Panc1 (cell line): ENCODE measurements around the gene PTGS2.

Experiments used
- POLR2AphosphoS5 ChIP-seq: IDR thresholded peaks from 2 replicates; pipeline ENCODE4 v1.6.1; 2012; ENCODE audit warnings: mild to moderate bottlenecking, low read depth, low read length, moderate library complexity
- SIN3A ChIP-seq: IDR thresholded peaks from 2 replicates; pipeline ENCODE4 v1.6.1; 2012; ENCODE audit warnings: low read depth, mild to moderate bottlenecking, low read length, moderate library complexity, borderline replicate concordance; ENCODE audit not compliant: insufficient read depth
- TF ChIP-seq, protein P1 (sequence below): fragments of 450-650 bp; IDR thresholded peaks from 2 replicates; pipeline ENCODE4 v1.5.1; 2017; ENCODE audit warnings: mild to moderate bottlenecking
- TF ChIP-seq, protein P2 (sequence below), 2 experiments: IDR thresholded peaks; 2 replicates each; pipeline ENCODE4 v1.6.1; 2011 to 2012; ENCODE audit warnings: low read depth in 2 of 2, control low read depth in 1 of 2, low read length in 1 of 2, mild to moderate bottlenecking in 1 of 2, moderate library complexity in 1 of 2; ENCODE audit not compliant: insufficient read depth in 1 of 2

DNA sequence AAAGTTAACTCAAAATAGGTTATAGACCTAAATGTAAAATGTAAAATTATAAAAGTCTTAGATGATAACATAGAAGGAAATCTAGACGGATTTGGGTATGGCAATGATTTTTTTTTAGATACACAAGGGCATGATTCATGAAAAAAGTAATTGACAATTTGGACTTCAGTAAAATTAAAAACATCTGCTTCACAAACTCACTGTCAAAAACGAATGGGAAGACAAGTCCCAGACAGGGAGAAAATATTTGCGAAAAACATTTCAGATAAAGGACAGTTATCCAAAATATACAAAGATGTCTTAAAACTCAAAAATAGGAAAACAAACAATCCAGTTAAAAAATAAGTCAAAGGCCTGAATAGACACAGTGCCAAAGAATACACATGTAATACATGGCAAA is 9.7 kb upstream of the PTGS2 start:
- TF ChIP-seq, protein P1, sequence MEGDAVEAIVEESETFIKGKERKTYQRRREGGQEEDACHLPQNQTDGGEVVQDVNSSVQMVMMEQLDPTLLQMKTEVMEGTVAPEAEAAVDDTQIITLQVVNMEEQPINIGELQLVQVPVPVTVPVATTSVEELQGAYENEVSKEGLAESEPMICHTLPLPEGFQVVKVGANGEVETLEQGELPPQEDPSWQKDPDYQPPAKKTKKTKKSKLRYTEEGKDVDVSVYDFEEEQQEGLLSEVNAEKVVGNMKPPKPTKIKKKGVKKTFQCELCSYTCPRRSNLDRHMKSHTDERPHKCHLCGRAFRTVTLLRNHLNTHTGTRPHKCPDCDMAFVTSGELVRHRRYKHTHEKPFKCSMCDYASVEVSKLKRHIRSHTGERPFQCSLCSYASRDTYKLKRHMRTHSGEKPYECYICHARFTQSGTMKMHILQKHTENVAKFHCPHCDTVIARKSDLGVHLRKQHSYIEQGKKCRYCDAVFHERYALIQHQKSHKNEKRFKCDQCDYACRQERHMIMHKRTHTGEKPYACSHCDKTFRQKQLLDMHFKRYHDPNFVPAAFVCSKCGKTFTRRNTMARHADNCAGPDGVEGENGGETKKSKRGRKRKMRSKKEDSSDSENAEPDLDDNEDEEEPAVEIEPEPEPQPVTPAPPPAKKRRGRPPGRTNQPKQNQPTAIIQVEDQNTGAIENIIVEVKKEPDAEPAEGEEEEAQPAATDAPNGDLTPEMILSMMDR, result no peak
- no peak for TF ChIP-seq SIN3A
- TF ChIP-seq POLR2AphosphoS5, result no peak
- TF ChIP-seq, protein P2, sequence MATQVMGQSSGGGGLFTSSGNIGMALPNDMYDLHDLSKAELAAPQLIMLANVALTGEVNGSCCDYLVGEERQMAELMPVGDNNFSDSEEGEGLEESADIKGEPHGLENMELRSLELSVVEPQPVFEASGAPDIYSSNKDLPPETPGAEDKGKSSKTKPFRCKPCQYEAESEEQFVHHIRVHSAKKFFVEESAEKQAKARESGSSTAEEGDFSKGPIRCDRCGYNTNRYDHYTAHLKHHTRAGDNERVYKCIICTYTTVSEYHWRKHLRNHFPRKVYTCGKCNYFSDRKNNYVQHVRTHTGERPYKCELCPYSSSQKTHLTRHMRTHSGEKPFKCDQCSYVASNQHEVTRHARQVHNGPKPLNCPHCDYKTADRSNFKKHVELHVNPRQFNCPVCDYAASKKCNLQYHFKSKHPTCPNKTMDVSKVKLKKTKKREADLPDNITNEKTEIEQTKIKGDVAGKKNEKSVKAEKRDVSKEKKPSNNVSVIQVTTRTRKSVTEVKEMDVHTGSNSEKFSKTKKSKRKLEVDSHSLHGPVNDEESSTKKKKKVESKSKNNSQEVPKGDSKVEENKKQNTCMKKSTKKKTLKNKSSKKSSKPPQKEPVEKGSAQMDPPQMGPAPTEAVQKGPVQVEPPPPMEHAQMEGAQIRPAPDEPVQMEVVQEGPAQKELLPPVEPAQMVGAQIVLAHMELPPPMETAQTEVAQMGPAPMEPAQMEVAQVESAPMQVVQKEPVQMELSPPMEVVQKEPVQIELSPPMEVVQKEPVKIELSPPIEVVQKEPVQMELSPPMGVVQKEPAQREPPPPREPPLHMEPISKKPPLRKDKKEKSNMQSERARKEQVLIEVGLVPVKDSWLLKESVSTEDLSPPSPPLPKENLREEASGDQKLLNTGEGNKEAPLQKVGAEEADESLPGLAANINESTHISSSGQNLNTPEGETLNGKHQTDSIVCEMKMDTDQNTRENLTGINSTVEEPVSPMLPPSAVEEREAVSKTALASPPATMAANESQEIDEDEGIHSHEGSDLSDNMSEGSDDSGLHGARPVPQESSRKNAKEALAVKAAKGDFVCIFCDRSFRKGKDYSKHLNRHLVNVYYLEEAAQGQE (IDR thresholded peaks at IDR 0.05; ENCODE audit: insufficient read depth in 1 of 2, low read depth in 2 of 2, low read length in 1 of 2), result no peak
